HepG2 (cell line): Measurements from ENCODE around the gene CCND2. TPM values are rescaled to one million over a fixed set of nuclear protein-coding genes. Genes with fewer than 3 reads are reported as not detected.

ENCODE experiments used
- NCOA5 ChIP-seq: sonication (generic); formaldehyde crosslinking; IDR thresholded peaks from 2 replicates; pipeline ENCODE4 v1.4.0; 2020; ENCODE audit warnings: missing genetic modification reagents
- ZSCAN30 ChIP-seq: sonication (generic); formaldehyde crosslinking; IDR thresholded peaks from 2 replicates; pipeline ENCODE4 v1.5.0; 2020; ENCODE audit warnings: mild to moderate bottlenecking, missing genetic modification reagents
- polyA plus RNA-seq, 8 experiments: library from polyadenylated mRNA; depleted of rRNA in 3 of 8; stranded (reverse) in 7 of 8; unstranded in 1 of 8; fragments of >200 nt; fragmentation: Illumina TruSeq in 4 of 8; extraction: Trizol in 4 of 8; gene quantifications; 2 replicates each; pipeline versions ENCODE4 v1.2.1 to v1.2.3, GENCODE V29; 2011 to 2016; ENCODE audit warnings: low read depth in 4 of 8, missing spikeins in 1 of 8, mixed read lengths in 1 of 8; ENCODE audit not compliant: insufficient read depth in 1 of 8
- total RNA-seq, 5 experiments: library from RNA; depleted of rRNA; stranded (reverse); fragments of >200 nt; fragmentation: Illumina TruSeq; extraction: Trizol; gene quantifications; 2 replicates each; pipeline ENCODE4 v1.2.3, GENCODE V29; 2016; ENCODE audit warnings: low read depth in 1 of 5
- TF ChIP-seq, protein P1 (sequence below): sonication (generic); formaldehyde crosslinking; IDR thresholded peaks from 2 replicates; pipeline ENCODE4 v1.8.0; 2022; ENCODE audit warnings: low read depth, missing genetic modification reagents
- TF ChIP-seq, protein P2 (sequence below): sonication (generic); formaldehyde crosslinking; IDR thresholded peaks from 2 replicates; pipeline ENCODE4 v1.5.1; 2020; ENCODE audit warnings: mild to moderate bottlenecking, missing genetic modification reagents, moderate library complexity
- TF ChIP-seq, protein P3 (sequence below): sonication (generic); formaldehyde crosslinking; IDR thresholded peaks from 2 replicates; pipeline ENCODE4 v1.5.1; 2020; ENCODE audit warnings: mild to moderate bottlenecking, missing genetic modification reagents
- TF ChIP-seq, protein P4 (sequence below): IDR thresholded peaks from 2 replicates; pipeline ENCODE4 v1.4.0; 2020; ENCODE audit warnings: mild to moderate bottlenecking, missing genetic modification reagents

Gene CCND2
- total and polyA plus RNA-seq, 2 of the 13 experiments (the other 11 are each of a cell fraction or from before 2014, with no cell fraction given), result 0.61 to 1.4 TPM

DNA sequence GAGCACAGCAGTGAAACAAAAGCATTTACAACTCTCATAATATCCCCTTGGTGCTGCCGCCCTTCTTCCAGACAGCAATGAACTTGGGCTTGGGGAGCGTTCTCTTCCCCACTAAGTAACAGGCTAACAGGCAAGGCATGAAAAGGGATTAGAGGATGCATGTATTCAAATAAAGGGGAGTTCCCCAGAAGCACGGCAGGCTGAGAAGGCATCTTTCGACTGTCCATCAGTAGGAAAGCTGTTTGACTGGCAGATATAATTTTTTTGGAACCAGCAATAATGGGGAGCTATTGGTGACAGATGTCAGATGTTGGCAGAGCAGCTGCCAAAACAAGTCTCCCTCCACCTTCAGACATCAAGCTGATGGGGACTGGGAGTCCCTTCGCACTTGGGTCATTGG lies 38.2 kb downstream of the CCND2 start (continued):
- TF ChIP-seq, protein P1, sequence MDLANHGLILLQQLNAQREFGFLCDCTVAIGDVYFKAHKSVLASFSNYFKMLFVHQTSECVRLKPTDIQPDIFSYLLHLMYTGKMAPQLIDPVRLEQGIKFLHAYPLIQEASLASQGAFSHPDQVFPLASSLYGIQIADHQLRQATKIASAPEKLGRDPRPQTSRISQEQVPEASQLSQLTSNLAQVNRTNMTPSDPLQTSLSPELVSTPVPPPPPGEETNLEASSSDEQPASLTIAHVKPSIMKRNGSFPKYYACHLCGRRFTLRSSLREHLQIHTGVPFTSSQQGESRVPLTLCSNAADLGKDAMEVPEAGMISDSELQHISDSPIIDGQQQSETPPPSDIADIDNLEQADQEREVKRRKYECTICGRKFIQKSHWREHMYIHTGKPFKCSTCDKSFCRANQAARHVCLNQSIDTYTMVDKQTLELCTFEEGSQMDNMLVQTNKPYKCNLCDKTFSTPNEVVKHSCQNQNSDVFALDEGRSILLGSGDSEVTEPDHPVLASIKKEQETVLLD, result no peak
- TF ChIP-seq, protein P2, sequence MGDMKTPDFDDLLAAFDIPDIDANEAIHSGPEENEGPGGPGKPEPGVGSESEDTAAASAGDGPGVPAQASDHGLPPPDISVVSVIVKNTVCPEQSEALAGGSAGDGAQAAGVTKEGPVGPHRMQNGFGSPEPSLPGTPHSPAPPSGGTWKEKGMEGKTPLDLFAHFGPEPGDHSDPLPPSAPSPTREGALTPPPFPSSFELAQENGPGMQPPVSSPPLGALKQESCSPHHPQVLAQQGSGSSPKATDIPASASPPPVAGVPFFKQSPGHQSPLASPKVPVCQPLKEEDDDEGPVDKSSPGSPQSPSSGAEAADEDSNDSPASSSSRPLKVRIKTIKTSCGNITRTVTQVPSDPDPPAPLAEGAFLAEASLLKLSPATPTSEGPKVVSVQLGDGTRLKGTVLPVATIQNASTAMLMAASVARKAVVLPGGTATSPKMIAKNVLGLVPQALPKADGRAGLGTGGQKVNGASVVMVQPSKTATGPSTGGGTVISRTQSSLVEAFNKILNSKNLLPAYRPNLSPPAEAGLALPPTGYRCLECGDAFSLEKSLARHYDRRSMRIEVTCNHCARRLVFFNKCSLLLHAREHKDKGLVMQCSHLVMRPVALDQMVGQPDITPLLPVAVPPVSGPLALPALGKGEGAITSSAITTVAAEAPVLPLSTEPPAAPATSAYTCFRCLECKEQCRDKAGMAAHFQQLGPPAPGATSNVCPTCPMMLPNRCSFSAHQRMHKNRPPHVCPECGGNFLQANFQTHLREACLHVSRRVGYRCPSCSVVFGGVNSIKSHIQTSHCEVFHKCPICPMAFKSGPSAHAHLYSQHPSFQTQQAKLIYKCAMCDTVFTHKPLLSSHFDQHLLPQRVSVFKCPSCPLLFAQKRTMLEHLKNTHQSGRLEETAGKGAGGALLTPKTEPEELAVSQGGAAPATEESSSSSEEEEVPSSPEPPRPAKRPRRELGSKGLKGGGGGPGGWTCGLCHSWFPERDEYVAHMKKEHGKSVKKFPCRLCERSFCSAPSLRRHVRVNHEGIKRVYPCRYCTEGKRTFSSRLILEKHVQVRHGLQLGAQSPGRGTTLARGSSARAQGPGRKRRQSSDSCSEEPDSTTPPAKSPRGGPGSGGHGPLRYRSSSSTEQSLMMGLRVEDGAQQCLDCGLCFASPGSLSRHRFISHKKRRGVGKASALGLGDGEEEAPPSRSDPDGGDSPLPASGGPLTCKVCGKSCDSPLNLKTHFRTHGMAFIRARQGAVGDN (CRISPR knock-in tag), result no peak
- TF ChIP-seq, protein P3, sequence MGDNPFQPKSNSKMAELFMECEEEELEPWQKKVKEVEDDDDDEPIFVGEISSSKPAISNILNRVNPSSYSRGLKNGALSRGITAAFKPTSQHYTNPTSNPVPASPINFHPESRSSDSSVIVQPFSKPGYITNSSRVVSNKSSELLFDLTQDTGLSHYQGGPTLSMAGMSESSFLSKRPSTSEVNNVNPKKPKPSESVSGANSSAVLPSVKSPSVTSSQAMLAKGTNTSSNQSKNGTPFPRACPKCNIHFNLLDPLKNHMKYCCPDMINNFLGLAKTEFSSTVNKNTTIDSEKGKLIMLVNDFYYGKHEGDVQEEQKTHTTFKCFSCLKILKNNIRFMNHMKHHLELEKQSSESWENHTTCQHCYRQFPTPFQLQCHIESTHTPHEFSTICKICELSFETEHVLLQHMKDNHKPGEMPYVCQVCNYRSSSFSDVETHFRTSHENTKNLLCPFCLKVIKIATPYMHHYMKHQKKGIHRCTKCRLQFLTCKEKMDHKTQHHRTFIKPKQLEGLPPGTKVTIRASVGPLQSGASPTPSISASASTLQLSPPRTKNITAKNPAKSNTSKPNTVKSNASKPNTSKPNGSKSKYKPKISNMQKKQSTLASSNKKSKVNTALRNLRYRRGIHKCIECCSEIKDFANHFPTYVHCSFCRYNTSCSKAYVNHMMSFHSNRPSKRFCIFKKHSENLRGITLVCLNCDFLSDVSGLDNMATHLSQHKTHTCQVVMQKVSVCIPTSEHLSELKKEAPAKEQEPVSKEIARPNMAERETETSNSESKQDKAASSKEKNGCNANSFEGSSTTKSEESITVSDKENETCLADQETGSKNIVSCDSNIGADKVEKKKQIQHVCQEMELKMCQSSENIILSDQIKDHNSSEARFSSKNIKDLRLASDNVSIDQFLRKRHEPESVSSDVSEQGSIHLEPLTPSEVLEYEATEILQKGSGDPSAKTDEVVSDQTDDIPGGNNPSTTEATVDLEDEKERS (CRISPR knock-in tag), result no peak
- no peak for TF ChIP-seq ZSCAN30 (CRISPR knock-in tag)
- TF ChIP-seq, protein P4, sequence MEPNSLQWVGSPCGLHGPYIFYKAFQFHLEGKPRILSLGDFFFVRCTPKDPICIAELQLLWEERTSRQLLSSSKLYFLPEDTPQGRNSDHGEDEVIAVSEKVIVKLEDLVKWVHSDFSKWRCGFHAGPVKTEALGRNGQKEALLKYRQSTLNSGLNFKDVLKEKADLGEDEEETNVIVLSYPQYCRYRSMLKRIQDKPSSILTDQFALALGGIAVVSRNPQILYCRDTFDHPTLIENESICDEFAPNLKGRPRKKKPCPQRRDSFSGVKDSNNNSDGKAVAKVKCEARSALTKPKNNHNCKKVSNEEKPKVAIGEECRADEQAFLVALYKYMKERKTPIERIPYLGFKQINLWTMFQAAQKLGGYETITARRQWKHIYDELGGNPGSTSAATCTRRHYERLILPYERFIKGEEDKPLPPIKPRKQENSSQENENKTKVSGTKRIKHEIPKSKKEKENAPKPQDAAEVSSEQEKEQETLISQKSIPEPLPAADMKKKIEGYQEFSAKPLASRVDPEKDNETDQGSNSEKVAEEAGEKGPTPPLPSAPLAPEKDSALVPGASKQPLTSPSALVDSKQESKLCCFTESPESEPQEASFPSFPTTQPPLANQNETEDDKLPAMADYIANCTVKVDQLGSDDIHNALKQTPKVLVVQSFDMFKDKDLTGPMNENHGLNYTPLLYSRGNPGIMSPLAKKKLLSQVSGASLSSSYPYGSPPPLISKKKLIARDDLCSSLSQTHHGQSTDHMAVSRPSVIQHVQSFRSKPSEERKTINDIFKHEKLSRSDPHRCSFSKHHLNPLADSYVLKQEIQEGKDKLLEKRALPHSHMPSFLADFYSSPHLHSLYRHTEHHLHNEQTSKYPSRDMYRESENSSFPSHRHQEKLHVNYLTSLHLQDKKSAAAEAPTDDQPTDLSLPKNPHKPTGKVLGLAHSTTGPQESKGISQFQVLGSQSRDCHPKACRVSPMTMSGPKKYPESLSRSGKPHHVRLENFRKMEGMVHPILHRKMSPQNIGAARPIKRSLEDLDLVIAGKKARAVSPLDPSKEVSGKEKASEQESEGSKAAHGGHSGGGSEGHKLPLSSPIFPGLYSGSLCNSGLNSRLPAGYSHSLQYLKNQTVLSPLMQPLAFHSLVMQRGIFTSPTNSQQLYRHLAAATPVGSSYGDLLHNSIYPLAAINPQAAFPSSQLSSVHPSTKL (CRISPR knock-in tag), result no peak
- no peak for TF ChIP-seq NCOA5 (CRISPR knock-in tag)
